Endothelial cell (in vitro differentiated cells): ENCODE measurements around the gene HDDC3. TPM values are rescaled to one million over a fixed set of nuclear protein-coding genes. Genes with fewer than 3 reads are reported as not detected.
A peak's percentile ranks its signal among the peaks of the same experiment; 100 is the strongest.

ENCODE experiments used
- DNase-seq: peaks from one replicate; pipeline ENCODE4 v3.0.0; 2021; ENCODE audit warnings: low spot score
- H3K27ac Mint-ChIP-seq: one replicate; pipeline ENCODE4 v1.8.0; 2021; ENCODE audit warnings: mixed read lengths, inconsistent platforms; ENCODE audit not compliant: unreplicated experiment
- H3K27me3 Mint-ChIP-seq: one replicate; pipeline ENCODE4 v1.8.0; 2021; ENCODE audit warnings: mild to moderate bottlenecking, moderate library complexity, mixed read lengths, inconsistent platforms; ENCODE audit not compliant: unreplicated experiment
- H3K36me3 Mint-ChIP-seq: one replicate; pipeline ENCODE4 v1.8.0; 2021; ENCODE audit warnings: mild to moderate bottlenecking, low read depth, mixed read lengths, inconsistent platforms; ENCODE audit not compliant: unreplicated experiment
- H3K4me1 Mint-ChIP-seq: one replicate; pipeline ENCODE4 v1.8.0; 2021; ENCODE audit warnings: mild to moderate bottlenecking, mixed read lengths, inconsistent platforms; ENCODE audit not compliant: unreplicated experiment
- H3K4me3 Mint-ChIP-seq: one replicate; pipeline ENCODE4 v1.8.0; 2021; ENCODE audit warnings: mild to moderate bottlenecking, mixed read lengths, inconsistent platforms; ENCODE audit not compliant: unreplicated experiment
- H3K9me3 Mint-ChIP-seq: one replicate; pipeline ENCODE4 v1.8.0; 2021; ENCODE audit warnings: mixed read lengths, inconsistent platforms; ENCODE audit not compliant: unreplicated experiment
- total RNA-seq: library from RNA; stranded (reverse); fragmentation: NEBNext Ultra II Directional; extraction: Animal tissue kit (Norgen Biotek cat#: 25700); gene quantifications from one replicate; pipeline ENCODE4 v1.2.1, GENCODE V29; 2021; ENCODE audit not compliant: unreplicated experiment
- TF ChIP-seq, protein P1 (sequence below): fragments of 200-600 bp; sonication (generic); IDR thresholded peaks from one replicate; pipeline ENCODE4 v1.5.0; 2021; ENCODE audit warnings: antibody characterized with exemption; ENCODE audit not compliant: unreplicated experiment

HDDC3 gene
- total RNA-seq, 1 donor from 2014 or later = 14.5 TPM

DNA sequence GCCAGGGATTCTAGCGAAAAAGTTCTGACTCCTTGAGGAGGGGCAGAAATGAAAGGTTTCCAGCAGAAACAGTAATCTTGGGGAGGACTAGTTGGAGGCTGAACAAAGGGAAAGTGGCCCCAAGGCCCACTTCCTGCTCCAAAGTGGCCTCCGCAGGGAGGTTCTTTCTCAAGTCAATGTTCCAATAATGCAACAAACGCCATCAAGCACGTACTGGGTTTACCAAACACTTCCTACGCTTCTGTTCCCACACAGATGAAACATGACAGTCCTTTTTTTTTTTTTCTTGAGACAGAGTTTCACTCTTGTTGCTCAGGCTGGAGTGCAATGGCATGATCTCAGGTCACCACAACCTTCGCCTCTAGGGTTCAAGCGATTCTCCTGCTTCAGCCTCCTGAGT is 12.7 kb upstream of the HDDC3 start:
- no peak for DNase-seq
- Mint-ChIP-seq H3K4me1 (no peaks in the 10 kb centered on the region), H3K36me3 (peaks cover 36% of the 10 kb centered on the region), H3K9me3 (no peaks in the 10 kb centered on the region), H3K4me3 (no peak overlapping the region), H3K27me3 (no peaks in the 10 kb centered on the region), H3K27ac (no peak overlapping the region)
- TF ChIP-seq, protein P1, sequence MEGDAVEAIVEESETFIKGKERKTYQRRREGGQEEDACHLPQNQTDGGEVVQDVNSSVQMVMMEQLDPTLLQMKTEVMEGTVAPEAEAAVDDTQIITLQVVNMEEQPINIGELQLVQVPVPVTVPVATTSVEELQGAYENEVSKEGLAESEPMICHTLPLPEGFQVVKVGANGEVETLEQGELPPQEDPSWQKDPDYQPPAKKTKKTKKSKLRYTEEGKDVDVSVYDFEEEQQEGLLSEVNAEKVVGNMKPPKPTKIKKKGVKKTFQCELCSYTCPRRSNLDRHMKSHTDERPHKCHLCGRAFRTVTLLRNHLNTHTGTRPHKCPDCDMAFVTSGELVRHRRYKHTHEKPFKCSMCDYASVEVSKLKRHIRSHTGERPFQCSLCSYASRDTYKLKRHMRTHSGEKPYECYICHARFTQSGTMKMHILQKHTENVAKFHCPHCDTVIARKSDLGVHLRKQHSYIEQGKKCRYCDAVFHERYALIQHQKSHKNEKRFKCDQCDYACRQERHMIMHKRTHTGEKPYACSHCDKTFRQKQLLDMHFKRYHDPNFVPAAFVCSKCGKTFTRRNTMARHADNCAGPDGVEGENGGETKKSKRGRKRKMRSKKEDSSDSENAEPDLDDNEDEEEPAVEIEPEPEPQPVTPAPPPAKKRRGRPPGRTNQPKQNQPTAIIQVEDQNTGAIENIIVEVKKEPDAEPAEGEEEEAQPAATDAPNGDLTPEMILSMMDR = no peak

DNA sequence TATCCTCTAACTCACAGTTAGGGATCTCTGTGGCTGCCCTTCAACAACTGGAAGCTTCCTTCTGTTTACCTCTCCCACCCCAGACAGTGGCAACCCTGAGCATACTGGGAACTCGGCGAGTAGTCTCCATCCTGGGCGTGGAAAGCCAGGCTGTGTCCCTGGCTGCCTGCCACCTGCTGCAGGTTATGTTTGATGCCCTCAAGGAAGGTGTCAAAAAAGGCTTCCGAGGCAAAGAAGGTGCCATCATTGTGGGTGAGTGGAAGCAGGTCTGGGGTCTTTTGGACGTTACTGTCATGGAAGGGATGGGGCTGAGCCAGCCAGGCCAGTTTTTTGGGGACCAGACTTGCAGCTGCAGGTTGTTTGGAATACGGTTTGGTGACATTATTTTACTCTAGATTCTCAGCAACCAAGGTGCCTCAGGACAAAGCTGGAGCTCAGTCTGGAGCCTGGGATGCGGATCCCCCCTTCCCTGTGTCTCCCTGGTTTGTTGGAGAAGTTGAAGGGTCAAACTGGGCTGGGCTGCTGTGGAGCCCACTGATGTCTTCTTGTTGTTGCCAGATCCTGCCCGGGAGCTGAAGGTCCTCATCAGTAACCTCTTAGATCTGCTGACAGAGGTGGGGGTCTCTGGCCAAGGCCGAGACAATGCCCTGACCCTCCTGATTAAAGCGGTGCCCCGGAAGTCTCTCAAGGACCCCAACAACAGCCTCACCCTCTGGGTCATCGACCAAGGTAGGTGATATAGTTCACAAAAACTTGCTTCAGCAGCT is 10.2 kb upstream of the HDDC3 start:
- no peak for DNase-seq
- Mint-ChIP-seq H3K4me1 (no peaks in the 10 kb centered on the region), H3K4me3 (no peak overlapping the region), H3K36me3 (peaks cover 24% of the 10 kb centered on the region), H3K27me3 (no peaks in the 10 kb centered on the region), H3K27ac (no peak overlapping the region), H3K9me3 (no peaks in the 10 kb centered on the region)
- TF ChIP-seq, protein P1 = no peak

DNA sequence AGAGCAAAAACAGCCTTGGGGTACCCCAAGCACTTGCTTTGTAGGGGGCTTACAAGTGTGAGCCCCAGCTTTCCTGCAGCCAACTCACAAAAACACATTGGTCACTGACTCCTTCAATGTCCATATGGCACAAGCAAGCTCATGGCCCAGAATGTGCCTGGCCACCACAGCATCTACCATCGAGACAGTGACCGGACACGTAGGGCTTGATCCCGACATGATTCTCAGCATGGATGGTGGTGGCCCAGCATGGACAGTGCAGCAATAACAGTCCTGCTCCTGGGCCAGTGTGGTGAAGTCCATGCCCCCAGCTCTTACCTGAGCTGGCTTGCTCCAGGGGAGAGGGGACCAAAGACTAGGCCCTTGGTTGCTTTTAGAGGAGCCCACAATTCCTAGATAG is 8.7 kb upstream of the HDDC3 start:
- TF ChIP-seq, protein P1 = no peak
- DNase-seq = no peak
- no peaks in the 10 kb centered on the region for H3K9me3 Mint-ChIP-seq
- peak overlapping the region; percentile 17 for H3K27ac Mint-ChIP-seq
- H3K4me1 Mint-ChIP-seq = peaks cover 8% of the 10 kb centered on the region
- peak overlapping the region; percentile 13 for H3K4me3 Mint-ChIP-seq
- H3K27me3 Mint-ChIP-seq = no peaks in the 10 kb centered on the region
- H3K36me3 Mint-ChIP-seq = peaks cover 29% of the 10 kb centered on the region

DNA sequence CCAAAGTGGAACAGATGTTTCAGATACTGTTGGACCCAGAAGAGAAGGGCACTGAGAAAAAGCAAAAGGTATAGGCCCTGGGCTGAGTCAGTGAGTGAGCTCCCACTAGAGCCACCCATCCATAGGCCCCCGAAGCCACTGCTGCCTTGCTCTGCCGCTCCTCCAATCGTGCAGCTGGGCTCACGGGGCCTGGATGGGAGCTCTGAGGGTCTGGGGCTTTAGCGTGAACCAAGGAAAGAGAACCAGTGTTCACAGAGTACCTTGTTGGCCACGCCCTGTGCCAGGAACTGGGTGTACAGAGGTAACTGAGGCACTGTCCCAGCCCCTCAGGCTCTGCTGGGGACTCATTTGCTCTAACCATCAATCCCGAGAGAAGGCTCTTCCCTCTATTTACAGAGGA is 7.4 kb upstream of the HDDC3 start:
- DNase-seq = no peak
- H3K36me3 Mint-ChIP-seq = peaks cover 25% of the 10 kb centered on the region
- TF ChIP-seq, protein P1 = no peak
- no peak overlapping the region for H3K4me3 Mint-ChIP-seq
- no peaks in the 10 kb centered on the region for H3K27me3 Mint-ChIP-seq
- H3K27ac Mint-ChIP-seq = no peak overlapping the region
- H3K4me1 Mint-ChIP-seq = peaks cover 10% of the 10 kb centered on the region
- H3K9me3 Mint-ChIP-seq = no peaks in the 10 kb centered on the region

DNA sequence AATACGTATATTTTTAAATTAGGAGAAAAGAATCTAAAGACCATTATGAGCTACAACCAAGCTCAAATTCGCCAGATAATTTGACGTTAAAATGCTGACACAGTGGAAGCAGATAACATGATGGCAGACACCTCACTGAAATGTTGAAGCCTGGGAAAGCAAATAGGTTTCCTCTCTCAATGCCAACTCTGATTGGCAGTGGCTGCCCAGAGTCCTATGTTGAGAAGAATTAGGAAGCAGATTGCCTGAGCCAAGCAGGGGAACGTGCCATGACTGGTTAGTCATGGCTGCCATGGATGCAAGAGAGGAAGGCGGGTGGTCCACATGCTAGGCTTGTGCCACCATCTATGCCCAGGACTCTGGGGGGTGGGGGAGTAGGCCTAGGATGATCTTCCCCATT is 5.9 kb upstream of the HDDC3 start:
- Mint-ChIP-seq H3K36me3 (peaks cover 20% of the 10 kb centered on the region), H3K4me1 (peaks cover 16% of the 10 kb centered on the region), H3K4me3 (peak overlapping the region; percentile 19), H3K9me3 (no peaks in the 10 kb centered on the region), H3K27me3 (no peaks in the 10 kb centered on the region), H3K27ac (no peak overlapping the region)
- TF ChIP-seq, protein P1 = no peak
- no peak for DNase-seq
